ENCODE measurements around the gene DVL3.

DVL3 gene

GRCh38 chr3:184157206-184157605 lies 2.0 kb downstream of the DVL3 start:
- TF ChIP-seq FOXP2 (optimal IDR thresholded peaks at IDR 0.05; ENCODE audit: borderline replicate concordance, extremely low read depth, extremely low read length, insufficient read depth): no peak

- TF ChIP-seq REST (IDR thresholded peaks at IDR 0.05; ENCODE audit: insufficient read depth in 1 of 2, low read depth in 2 of 2, low read length in 2 of 2): no peak
- no peak for TF ChIP-seq TAF1 (IDR thresholded peaks at IDR 0.05; ENCODE audit: borderline replicate concordance, insufficient read depth, low read length)
- TF ChIP-seq POLR2AphosphoS5 (IDR thresholded peaks at IDR 0.05; ENCODE audit: low read depth, low read length): no peak
- TF ChIP-seq FOXP2 (optimal IDR thresholded peaks at IDR 0.05; ENCODE audit: borderline replicate concordance, extremely low read depth, extremely low read length, insufficient read depth): no peak
- no peak for TF ChIP-seq SIN3A (IDR thresholded peaks at IDR 0.05; ENCODE audit: borderline replicate concordance, insufficient read depth, low read length)
Measured at GRCh38 chr3:184158404-184158803, 3.2 kb downstream of the DVL3 start.

GRCh38 chr3:184160456-184160855 lies 5.3 kb downstream of the DVL3 start:
- TF ChIP-seq FOXP2 (optimal IDR thresholded peaks at IDR 0.05; ENCODE audit: borderline replicate concordance, extremely low read depth, extremely low read length, insufficient read depth): no peak
- no peak for TF ChIP-seq POLR2AphosphoS5 (IDR thresholded peaks at IDR 0.05; ENCODE audit: low read depth, low read length)
- TF ChIP-seq TAF1 (IDR thresholded peaks at IDR 0.05; ENCODE audit: borderline replicate concordance, insufficient read depth, low read length): no peak
- no peak for TF ChIP-seq REST (IDR thresholded peaks at IDR 0.05; ENCODE audit: insufficient read depth in 1 of 2, low read depth in 2 of 2, low read length in 2 of 2)
- no peak for TF ChIP-seq SIN3A (IDR thresholded peaks at IDR 0.05; ENCODE audit: borderline replicate concordance, insufficient read depth, low read length)

GRCh38 chr3:184164648-184165330 lies 9.6 kb downstream of the DVL3 start:
- TF ChIP-seq FOXP2 (optimal IDR thresholded peaks at IDR 0.05; ENCODE audit: borderline replicate concordance, extremely low read depth, extremely low read length, insufficient read depth): no peak
- TF ChIP-seq TAF1 (IDR thresholded peaks at IDR 0.05; ENCODE audit: borderline replicate concordance, insufficient read depth, low read length): no peak
- TF ChIP-seq REST (IDR thresholded peaks at IDR 0.05; ENCODE audit: insufficient read depth in 1 of 2, low read depth in 2 of 2, low read length in 2 of 2): no peak
- no peak for TF ChIP-seq SIN3A (IDR thresholded peaks at IDR 0.05; ENCODE audit: borderline replicate concordance, insufficient read depth, low read length)
- no peak for TF ChIP-seq POLR2AphosphoS5 (IDR thresholded peaks at IDR 0.05; ENCODE audit: low read depth, low read length)

- TF ChIP-seq FOXP2 (optimal IDR thresholded peaks at IDR 0.05; ENCODE audit: borderline replicate concordance, extremely low read depth, extremely low read length, insufficient read depth): no peak
- no peak for TF ChIP-seq REST (IDR thresholded peaks at IDR 0.05; ENCODE audit: insufficient read depth in 1 of 2, low read depth in 2 of 2, low read length in 2 of 2)
- TF ChIP-seq TAF1 (IDR thresholded peaks at IDR 0.05; ENCODE audit: borderline replicate concordance, insufficient read depth, low read length): no peak
- no peak for TF ChIP-seq SIN3A (IDR thresholded peaks at IDR 0.05; ENCODE audit: borderline replicate concordance, insufficient read depth, low read length)
- no peak for TF ChIP-seq POLR2AphosphoS5 (IDR thresholded peaks at IDR 0.05; ENCODE audit: low read depth, low read length)
Measured at GRCh38 chr3:184165543-184165942, 10.4 kb downstream of the DVL3 start.

Data from PFSK-1 (cell line).